ENCODE data around the gene P2RX7. TPM values are rescaled to one million over a fixed set of nuclear protein-coding genes. Genes with fewer than 3 reads are reported as not detected.

P2RX7 gene
- total RNA-seq, 1 donor from 2014 or later: under 0.01 TPM

- Histone ChIP-seq H3K36me3 (ENCODE audit: control insufficient read depth, insufficient read depth, low read length) (no peaks in the 10 kb centered on the region), H3K27me3 (ENCODE audit: control insufficient read depth, insufficient read depth, low read length) (peaks cover 1% of the 10 kb centered on the region), H3K4me3 (ENCODE audit: low read depth, low read length) (no peak overlapping the region)
- TF ChIP-seq CTCF (IDR thresholded peaks at IDR 0.05; ENCODE audit: insufficient read depth, low read length, severe bottlenecking): no peak
- DNase-seq (ENCODE audit: low read depth): no peak
- FAIRE-seq: no peak
Observed at GRCh38 chr12:121092034-121092433, 40.6 kb upstream of the P2RX7 start.

- TF ChIP-seq CTCF (IDR thresholded peaks at IDR 0.05; ENCODE audit: insufficient read depth, low read length, severe bottlenecking): no peak
- no peak for FAIRE-seq
- H3K27me3 ChIP-seq (ENCODE audit: control insufficient read depth, insufficient read depth, low read length): peaks cover 1% of the 10 kb centered on the region
Observed at GRCh38 chr12:121093487-121093891, 39.2 kb upstream of the P2RX7 start.

GRCh38 chr12:121095544-121096198 lies 37.0 kb upstream of the P2RX7 start:
- no peak overlapping the region for H3K4me3 ChIP-seq (ENCODE audit: low read depth, low read length)
- TF ChIP-seq CTCF (IDR thresholded peaks at IDR 0.05; ENCODE audit: insufficient read depth, low read length, severe bottlenecking): peak; percentile 94
- H3K36me3 ChIP-seq (ENCODE audit: control insufficient read depth, insufficient read depth, low read length): no peaks in the 10 kb centered on the region
- FAIRE-seq: no peak
- DNase-seq (ENCODE audit: low read depth): peak; percentile 21
- peaks cover 1% of the 10 kb centered on the region for H3K27me3 ChIP-seq (ENCODE audit: control insufficient read depth, insufficient read depth, low read length)

More at GRCh38 chr12:121093487-121093891, 39.2 kb upstream of the P2RX7 start:
- H3K36me3 ChIP-seq (ENCODE audit: control insufficient read depth, insufficient read depth, low read length): no peaks in the 10 kb centered on the region
- H3K4me3 ChIP-seq (ENCODE audit: low read depth, low read length): no peak overlapping the region
- no peak for DNase-seq (ENCODE audit: low read depth)

GRCh38 chr12:121096199-121096798 lies 36.4 kb upstream of the P2RX7 start:
- Histone ChIP-seq H3K27me3 (ENCODE audit: control insufficient read depth, insufficient read depth, low read length) (peaks cover 1% of the 10 kb centered on the region), H3K4me3 (ENCODE audit: low read depth, low read length) (no peak overlapping the region), H3K36me3 (ENCODE audit: control insufficient read depth, insufficient read depth, low read length) (no peaks in the 10 kb centered on the region)
- TF ChIP-seq CTCF (IDR thresholded peaks at IDR 0.05; ENCODE audit: insufficient read depth, low read length, severe bottlenecking): no peak
- FAIRE-seq (no peak), DNase-seq (ENCODE audit: low read depth) (no peak)

GRCh38 chr12:121099779-121100178 lies 32.9 kb upstream of the P2RX7 start:
- H3K4me3 ChIP-seq (ENCODE audit: low read depth, low read length): no peak overlapping the region
- DNase-seq (ENCODE audit: low read depth): no peak
- no peak for TF ChIP-seq CTCF (IDR thresholded peaks at IDR 0.05; ENCODE audit: insufficient read depth, low read length, severe bottlenecking)
- no peaks in the 10 kb centered on the region for H3K36me3 ChIP-seq (ENCODE audit: control insufficient read depth, insufficient read depth, low read length)
- FAIRE-seq: no peak
- no peaks in the 10 kb centered on the region for H3K27me3 ChIP-seq (ENCODE audit: control insufficient read depth, insufficient read depth, low read length)

All from bronchial epithelial cell (primary cell).